Fibroblast of the aortic adventitia (primary cell): Measurements from ENCODE around the gene DCLK1. TPM values are rescaled to one million over a fixed set of nuclear protein-coding genes. Genes with fewer than 3 reads are reported as not detected.

Source experiments
- DNase-seq: peaks from one replicate; pipeline ENCODE4 v3.0.0-alpha.2; 2010; ENCODE audit warnings: low read depth
- H3K4me3 ChIP-seq: 2 replicates; pipeline ENCODE4 v1.5.1; 2011; ENCODE audit warnings: low read depth, mild to moderate bottlenecking, control low read depth, low read length, moderate library complexity
- CTCF ChIP-seq: IDR thresholded peaks from 2 replicates; pipeline ENCODE4 v1.5.1; 2011; ENCODE audit warnings: mild to moderate bottlenecking, low read length, control low read depth, inconsistent platforms; ENCODE audit not compliant: insufficient read depth
- total RNA-seq: library from RNA; depleted of rRNA; stranded (reverse); fragments of >200 nt; gene quantifications from 2 replicates; pipeline ENCODE4 v1.2.3, GENCODE V29; 2012; ENCODE audit warnings: low replicate concordance

Gene DCLK1
- total RNA-seq, 1 donor, result 80.0 TPM

- no peak for TF ChIP-seq CTCF
- H3K4me3 ChIP-seq, result no peak overlapping the region
- no peak for DNase-seq
Measured at GRCh38 chr13:35768551-35768950, 362.6 kb downstream of the DCLK1 start.

DNA sequence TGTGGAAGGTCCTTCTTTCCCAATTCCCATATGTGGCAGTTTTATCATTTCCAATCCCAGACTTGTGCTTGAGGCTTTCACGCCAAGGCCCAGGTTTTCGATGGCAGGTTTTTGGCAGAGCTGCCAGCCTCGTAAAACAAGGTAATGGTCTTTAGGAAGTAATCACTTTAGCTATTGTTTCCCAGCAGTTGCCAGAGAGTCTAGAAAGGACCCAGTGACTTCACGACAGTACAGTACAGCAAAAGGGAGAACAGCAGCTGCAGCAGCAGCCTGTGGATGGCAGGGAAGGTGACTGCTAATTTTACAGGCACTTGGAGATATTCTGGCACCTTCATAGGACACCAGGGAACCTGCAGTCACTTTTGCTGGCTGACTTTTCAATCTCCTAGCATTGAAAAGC lies 363.1 kb downstream of the DCLK1 start:
- H3K4me3 ChIP-seq, result no peak overlapping the region
- no peak for TF ChIP-seq CTCF
- DNase-seq, result no peak

GRCh38 chr13:35767256-35767976 lies 363.8 kb downstream of the DCLK1 start:
- no peak for DNase-seq
- no peak overlapping the region for H3K4me3 ChIP-seq
- TF ChIP-seq CTCF, result no peak

DNA sequence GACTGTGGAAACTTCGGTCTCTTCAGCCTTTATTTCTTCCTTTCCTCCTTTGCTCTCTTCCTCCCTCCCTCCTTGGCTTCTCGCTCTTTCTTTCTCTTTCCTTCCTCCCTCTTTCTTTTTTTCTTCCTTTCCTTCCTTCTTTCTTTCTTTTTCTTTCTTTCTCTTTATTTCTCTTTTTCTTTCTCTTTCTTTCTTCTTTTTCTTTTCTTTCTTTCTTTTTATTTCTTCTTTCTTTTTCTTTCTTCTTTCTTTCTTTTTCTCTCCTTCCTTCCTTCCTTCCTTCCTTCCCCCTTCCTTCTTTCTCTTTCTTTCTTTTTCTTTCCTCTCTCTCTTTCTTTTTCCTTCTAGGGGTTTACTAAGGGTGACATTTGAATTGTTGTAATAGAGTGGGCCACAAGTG lies 364.5 kb downstream of the DCLK1 start:
- no peak overlapping the region for H3K4me3 ChIP-seq
- no peak for TF ChIP-seq CTCF

GRCh38 chr13:35765941-35766340 lies 365.2 kb downstream of the DCLK1 start:
- TF ChIP-seq CTCF, result no peak
- DNase-seq, result no peak
- H3K4me3 ChIP-seq, result no peak overlapping the region

More for the DNA sequence above, 364.5 kb downstream of the DCLK1 start:
- DNase-seq, result no peak

GRCh38 chr13:35765366-35765765 lies 365.8 kb downstream of the DCLK1 start:
- no peak overlapping the region for H3K4me3 ChIP-seq
- no peak for DNase-seq
- no peak for TF ChIP-seq CTCF

DNA sequence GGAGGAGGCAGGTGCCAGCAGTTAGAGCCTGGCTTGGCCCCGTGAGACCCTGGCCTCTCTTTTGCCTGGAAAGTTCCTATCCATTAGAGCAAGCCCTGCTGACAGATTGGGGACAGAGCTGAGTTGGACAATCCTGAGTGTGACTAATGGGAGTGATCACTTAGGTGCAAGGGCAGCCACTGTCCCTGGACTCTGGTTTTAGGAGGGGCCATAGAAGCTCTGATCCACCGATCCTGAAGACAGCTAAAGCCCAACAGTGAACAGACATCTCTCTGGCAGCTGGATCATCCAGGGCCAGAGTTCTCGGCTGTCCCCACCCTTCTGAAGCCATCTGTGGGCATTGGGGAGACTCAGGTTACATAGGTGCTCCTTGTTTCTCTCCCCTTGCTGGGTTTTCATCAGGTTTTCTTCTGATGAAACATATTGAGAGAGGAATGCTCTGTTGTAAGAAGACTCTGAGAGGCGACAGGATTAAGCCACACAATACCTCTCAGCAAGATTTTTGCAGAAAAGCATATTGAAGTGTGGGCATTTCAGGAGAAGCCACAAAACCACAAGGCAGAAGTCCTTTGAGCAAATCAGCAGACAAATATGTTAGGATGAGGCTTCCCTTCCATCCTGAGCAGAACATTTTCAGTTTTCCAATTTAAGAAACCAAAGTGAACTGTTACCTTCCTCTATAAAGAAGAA lies 366.7 kb downstream of the DCLK1 start:
- DNase-seq, result peak; percentile 40
- no peak overlapping the region for H3K4me3 ChIP-seq
- no peak for TF ChIP-seq CTCF
